Endothelial cell (in vitro differentiated cells): ENCODE measurements around the gene MMAB. TPM values are rescaled to one million over a fixed set of nuclear protein-coding genes. Genes with fewer than 3 reads are reported as not detected.

Experiments
- DNase-seq: peaks from one replicate; pipeline ENCODE4 v3.0.0; 2021; ENCODE audit warnings: low spot score
- H3K27ac Mint-ChIP-seq: one replicate; pipeline ENCODE4 v1.8.0; 2021; ENCODE audit warnings: mixed read lengths, inconsistent platforms; ENCODE audit not compliant: unreplicated experiment
- H3K27me3 Mint-ChIP-seq: one replicate; pipeline ENCODE4 v1.8.0; 2021; ENCODE audit warnings: mild to moderate bottlenecking, moderate library complexity, mixed read lengths, inconsistent platforms; ENCODE audit not compliant: unreplicated experiment
- H3K36me3 Mint-ChIP-seq: one replicate; pipeline ENCODE4 v1.8.0; 2021; ENCODE audit warnings: mild to moderate bottlenecking, low read depth, mixed read lengths, inconsistent platforms; ENCODE audit not compliant: unreplicated experiment
- H3K4me1 Mint-ChIP-seq: one replicate; pipeline ENCODE4 v1.8.0; 2021; ENCODE audit warnings: mild to moderate bottlenecking, mixed read lengths, inconsistent platforms; ENCODE audit not compliant: unreplicated experiment
- H3K4me3 Mint-ChIP-seq: one replicate; pipeline ENCODE4 v1.8.0; 2021; ENCODE audit warnings: mild to moderate bottlenecking, mixed read lengths, inconsistent platforms; ENCODE audit not compliant: unreplicated experiment
- H3K9me3 Mint-ChIP-seq: one replicate; pipeline ENCODE4 v1.8.0; 2021; ENCODE audit warnings: mixed read lengths, inconsistent platforms; ENCODE audit not compliant: unreplicated experiment
- total RNA-seq: library from RNA; stranded (reverse); fragmentation: NEBNext Ultra II Directional; extraction: Animal tissue kit (Norgen Biotek cat#: 25700); gene quantifications from one replicate; pipeline ENCODE4 v1.2.1, GENCODE V29; 2021; ENCODE audit not compliant: unreplicated experiment
- TF ChIP-seq, protein P1 (sequence below): fragments of 200-600 bp; sonication (generic); IDR thresholded peaks from one replicate; pipeline ENCODE4 v1.5.0; 2021; ENCODE audit warnings: antibody characterized with exemption; ENCODE audit not compliant: unreplicated experiment

MMAB gene
- total RNA-seq, 1 donor from 2014 or later: 41.6 TPM

DNA sequence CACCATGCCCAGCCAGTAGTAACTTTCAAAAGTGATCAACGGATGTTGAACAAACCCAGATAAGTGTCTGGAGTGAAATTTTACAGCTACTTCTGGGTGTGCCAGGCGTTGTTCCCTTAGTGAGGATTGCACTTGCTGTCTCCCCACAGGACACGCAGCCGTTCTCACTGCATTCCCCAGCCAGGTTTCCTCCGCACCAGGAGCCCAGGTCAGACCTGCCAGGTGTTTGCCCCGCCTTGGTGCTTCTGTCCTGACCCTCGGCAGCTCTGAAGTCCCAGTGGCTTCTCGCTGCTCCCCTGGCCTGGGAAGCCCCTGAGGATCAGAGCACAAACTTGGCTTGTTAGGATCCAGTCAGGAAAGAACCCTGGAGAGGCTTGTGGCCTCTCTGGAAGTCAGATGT, 36.2 kb downstream of the MMAB start:
- TF ChIP-seq, protein P1, sequence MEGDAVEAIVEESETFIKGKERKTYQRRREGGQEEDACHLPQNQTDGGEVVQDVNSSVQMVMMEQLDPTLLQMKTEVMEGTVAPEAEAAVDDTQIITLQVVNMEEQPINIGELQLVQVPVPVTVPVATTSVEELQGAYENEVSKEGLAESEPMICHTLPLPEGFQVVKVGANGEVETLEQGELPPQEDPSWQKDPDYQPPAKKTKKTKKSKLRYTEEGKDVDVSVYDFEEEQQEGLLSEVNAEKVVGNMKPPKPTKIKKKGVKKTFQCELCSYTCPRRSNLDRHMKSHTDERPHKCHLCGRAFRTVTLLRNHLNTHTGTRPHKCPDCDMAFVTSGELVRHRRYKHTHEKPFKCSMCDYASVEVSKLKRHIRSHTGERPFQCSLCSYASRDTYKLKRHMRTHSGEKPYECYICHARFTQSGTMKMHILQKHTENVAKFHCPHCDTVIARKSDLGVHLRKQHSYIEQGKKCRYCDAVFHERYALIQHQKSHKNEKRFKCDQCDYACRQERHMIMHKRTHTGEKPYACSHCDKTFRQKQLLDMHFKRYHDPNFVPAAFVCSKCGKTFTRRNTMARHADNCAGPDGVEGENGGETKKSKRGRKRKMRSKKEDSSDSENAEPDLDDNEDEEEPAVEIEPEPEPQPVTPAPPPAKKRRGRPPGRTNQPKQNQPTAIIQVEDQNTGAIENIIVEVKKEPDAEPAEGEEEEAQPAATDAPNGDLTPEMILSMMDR: no peak
- H3K27me3 Mint-ChIP-seq: peaks cover 5% of the 10 kb centered on the region
- H3K9me3 Mint-ChIP-seq: no peaks in the 10 kb centered on the region
- no peak overlapping the region for H3K4me3 Mint-ChIP-seq
- H3K27ac Mint-ChIP-seq: no peak overlapping the region
- DNase-seq: no peak
- H3K36me3 Mint-ChIP-seq: peaks cover 20% of the 10 kb centered on the region
- no peaks in the 10 kb centered on the region for H3K4me1 Mint-ChIP-seq

DNA sequence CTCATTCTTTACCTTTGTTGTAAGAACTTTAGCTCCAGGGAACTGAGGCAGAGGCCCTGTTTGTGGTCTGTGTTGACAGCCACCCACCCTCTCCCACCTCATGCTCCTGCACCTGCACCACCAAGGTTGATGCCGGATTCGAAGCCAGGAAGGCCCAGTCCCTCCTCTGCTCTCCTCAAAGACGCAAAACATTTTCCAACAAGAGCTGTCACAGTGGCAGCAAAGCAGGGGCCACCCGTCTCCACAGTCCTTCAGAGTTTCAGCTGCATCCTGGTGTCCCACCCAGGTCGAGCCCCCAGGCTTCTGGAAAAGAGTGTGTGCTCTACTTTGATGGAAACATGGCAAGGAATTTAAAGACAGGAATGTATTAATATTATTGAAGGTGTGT, 37.4 kb downstream of the MMAB start:
- H3K36me3 Mint-ChIP-seq: peaks cover 25% of the 10 kb centered on the region
- no peak for DNase-seq
- peaks cover 3% of the 10 kb centered on the region for H3K27me3 Mint-ChIP-seq
- no peaks in the 10 kb centered on the region for H3K9me3 Mint-ChIP-seq
- H3K27ac Mint-ChIP-seq: no peak overlapping the region
- H3K4me1 Mint-ChIP-seq: no peaks in the 10 kb centered on the region
- TF ChIP-seq, protein P1: no peak
- no peak overlapping the region for H3K4me3 Mint-ChIP-seq

DNA sequence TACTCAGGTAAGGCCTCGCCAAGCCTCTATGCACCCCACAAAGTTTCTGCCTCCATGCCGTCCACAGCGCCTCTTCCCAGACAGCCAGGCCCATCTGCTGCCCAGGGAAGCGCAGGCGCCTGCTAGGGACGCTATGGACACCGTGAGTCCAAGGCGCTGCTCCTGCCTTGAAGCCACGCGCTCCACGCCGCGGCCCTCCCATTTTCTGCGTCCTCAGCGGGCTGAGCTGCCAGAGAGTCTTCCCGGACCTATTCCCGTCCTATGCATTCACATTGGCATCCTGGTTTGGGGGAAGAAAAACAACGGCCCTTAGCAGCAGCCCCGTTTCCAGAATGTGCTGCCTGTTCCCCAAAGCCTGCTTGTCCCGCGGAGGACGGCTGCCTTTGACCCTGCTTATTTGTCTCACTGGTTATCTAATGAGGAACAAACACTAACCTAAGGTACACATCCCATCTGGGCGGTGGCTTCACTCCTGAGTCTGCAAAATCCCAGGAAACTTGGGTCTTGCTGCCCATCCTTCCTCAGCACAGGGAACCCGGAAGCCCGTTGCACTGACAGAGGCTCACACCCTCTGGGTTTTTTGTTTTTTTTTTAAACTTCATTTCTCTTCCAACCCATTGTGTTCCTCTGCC, 38.0 kb downstream of the MMAB start:
- peaks cover 4% of the 10 kb centered on the region for H3K27me3 Mint-ChIP-seq
- no peak overlapping the region for H3K4me3 Mint-ChIP-seq
- H3K4me1 Mint-ChIP-seq: no peaks in the 10 kb centered on the region
- TF ChIP-seq, protein P1: no peak
- no peak for DNase-seq
- H3K36me3 Mint-ChIP-seq: peaks cover 28% of the 10 kb centered on the region
- no peak overlapping the region for H3K27ac Mint-ChIP-seq
- H3K9me3 Mint-ChIP-seq: no peaks in the 10 kb centered on the region

DNA sequence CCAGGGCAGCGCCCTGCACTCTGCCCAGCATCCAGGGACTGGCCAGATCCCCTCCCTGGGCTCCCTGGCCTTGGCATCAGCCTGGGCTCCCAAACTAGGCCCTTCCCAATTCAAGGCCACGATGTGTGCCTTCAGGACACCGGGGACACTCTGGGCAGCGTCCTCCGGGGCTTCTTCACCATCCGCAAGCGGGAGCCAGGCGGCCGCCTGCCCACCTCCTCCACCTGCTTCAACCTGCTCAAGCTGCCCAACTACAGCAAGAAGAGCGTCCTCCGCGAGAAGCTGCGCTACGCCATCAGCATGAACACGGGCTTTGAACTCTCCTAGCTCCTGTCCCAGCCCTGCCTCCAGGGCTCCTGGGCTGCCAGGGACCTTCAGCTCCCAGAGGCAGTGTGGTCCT, 38.8 kb downstream of the MMAB start:
- TF ChIP-seq, protein P1: no peak
- H3K4me3 Mint-ChIP-seq: no peak overlapping the region
- H3K27ac Mint-ChIP-seq: no peak overlapping the region
- no peaks in the 10 kb centered on the region for H3K4me1 Mint-ChIP-seq
- H3K27me3 Mint-ChIP-seq: peaks cover 5% of the 10 kb centered on the region
- DNase-seq: no peak
- H3K9me3 Mint-ChIP-seq: no peaks in the 10 kb centered on the region
- peaks cover 37% of the 10 kb centered on the region for H3K36me3 Mint-ChIP-seq

DNA sequence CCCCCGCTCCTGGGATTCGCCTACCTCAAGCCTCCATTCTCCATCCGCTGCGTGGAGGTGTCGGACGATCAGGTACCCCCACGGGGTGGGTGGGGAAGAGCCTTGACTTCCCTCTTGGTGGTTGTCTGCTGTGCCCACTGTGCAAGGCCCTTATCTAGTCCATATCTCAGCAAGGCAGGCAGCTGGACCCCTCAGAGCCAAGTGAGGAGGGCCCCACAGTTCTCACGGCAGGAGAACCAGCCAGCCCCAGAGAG, 39.9 kb downstream of the MMAB start:
- no peak for DNase-seq
- H3K9me3 Mint-ChIP-seq: no peaks in the 10 kb centered on the region
- H3K27me3 Mint-ChIP-seq: peaks cover 5% of the 10 kb centered on the region
- peaks cover 38% of the 10 kb centered on the region for H3K36me3 Mint-ChIP-seq
- TF ChIP-seq, protein P1: no peak
- H3K4me3 Mint-ChIP-seq: no peak overlapping the region
- no peaks in the 10 kb centered on the region for H3K4me1 Mint-ChIP-seq
- H3K27ac Mint-ChIP-seq: no peak overlapping the region
